Immature natural killer cell (primary cell): ENCODE data around the gene SPRED1. TPM values are rescaled to one million over a fixed set of nuclear protein-coding genes. Genes with fewer than 3 reads are reported as not detected.

Experiments
- DNase-seq, 3 donors: peaks; one replicate each; pipeline ENCODE4 v3.0.0; 2022; ENCODE audit warnings: mixed read lengths in 1 of 3
- H3K27ac Mint-ChIP-seq, 6 donors: one replicate each; pipeline ENCODE4 v1.8.0; 2020; ENCODE audit warnings: mixed read lengths in 6 of 6, mild to moderate bottlenecking in 5 of 6, inconsistent platforms in 4 of 6, moderate library complexity in 3 of 6
- H3K27me3 Mint-ChIP-seq, 3 donors: one replicate each; pipeline ENCODE4 v1.8.0; 2020 to 2021; ENCODE audit warnings: low read depth in 3 of 3, mild to moderate bottlenecking in 3 of 3, mixed read lengths in 3 of 3, moderate library complexity in 3 of 3, inconsistent platforms in 1 of 3
- H3K36me3 Mint-ChIP-seq, 3 donors: one replicate each; pipeline ENCODE4 v1.8.0; 2020; ENCODE audit warnings: mixed read lengths in 3 of 3, inconsistent platforms in 2 of 3, mild to moderate bottlenecking in 2 of 3
- H3K4me1 Mint-ChIP-seq, 2 donors: one replicate each; pipeline ENCODE4 v1.8.0; 2020; ENCODE audit warnings: inconsistent platforms in 2 of 2, mild to moderate bottlenecking in 2 of 2, mixed read lengths in 2 of 2, moderate library complexity in 1 of 2
- H3K4me3 Mint-ChIP-seq, 5 donors: one replicate each; pipeline ENCODE4 v1.8.0; 2020; ENCODE audit warnings: mild to moderate bottlenecking in 5 of 5, mixed read lengths in 5 of 5, inconsistent platforms in 3 of 5, moderate library complexity in 3 of 5
- H3K9me3 Mint-ChIP-seq, 6 donors: one replicate each; pipeline ENCODE4 v1.8.0; 2020; ENCODE audit warnings: mild to moderate bottlenecking in 6 of 6, mixed read lengths in 6 of 6, inconsistent platforms in 4 of 6, moderate library complexity in 3 of 6
- polyA plus RNA-seq, 3 donors: library from polyadenylated mRNA; unstranded; fragments of 300-500 nt; fragmentation: Illumina TruSeq; gene quantifications; one replicate each; pipeline ENCODE4 v1.2.3, GENCODE V29; 2021

The SPRED1 gene
- polyA plus RNA-seq = under 1 TPM in 2 of 3 donors, not detected in 1; 0.10 to 0.99 TPM

- peaks cover 33 to 36% of the 10 kb centered on the region in 2 donors for H3K4me1 Mint-ChIP-seq
- peak within 1 kb of the TSS in 5 of 6 donors; percentile 53 to 88 (median 75) for H3K27ac Mint-ChIP-seq
- H3K9me3 Mint-ChIP-seq = no peaks in the 10 kb centered on the region
- peaks cover 14 to 28% (median 22%) of the 10 kb centered on the region in 3 donors for H3K27me3 Mint-ChIP-seq
- H3K4me3 Mint-ChIP-seq = peak within 1 kb of the TSS; percentile 92 to 95 (median 93)
- DNase-seq = peak in 2 of 3 donors; percentile 14 to 18
- no peaks in the 10 kb centered on the region for H3K36me3 Mint-ChIP-seq
Observed at GRCh38 chr15:38252481-38253350, at the start of gene SPRED1. TSS of gene SPRED1 (plus strand) at chr15:38252836. CDS start at chr15:38253186, 350 bp downstream.

GRCh38 chr15:38205526-38206272, 46.9 kb upstream of the SPRED1 start:
- DNase-seq = no peak
- Mint-ChIP-seq H3K4me1 (no peaks in the 10 kb centered on the region), H3K4me3 (no peak overlapping the region), H3K9me3 (no peaks in the 10 kb centered on the region), H3K36me3 (no peaks in the 10 kb centered on the region), H3K27ac (no peak overlapping the region), H3K27me3 (peaks cover 2 to 6% (median 3%) of the 10 kb centered on the region in 3 donors)

GRCh38 chr15:38207621-38208020, 45.0 kb upstream of the SPRED1 start:
- Mint-ChIP-seq H3K4me3 (no peak overlapping the region), H3K27ac (no peak overlapping the region), H3K4me1 (no peaks in the 10 kb centered on the region), H3K27me3 (peaks cover 2 to 6% (median 4%) of the 10 kb centered on the region in 3 donors), H3K36me3 (no peaks in the 10 kb centered on the region), H3K9me3 (no peaks in the 10 kb centered on the region)
- no peak for DNase-seq

DNA sequence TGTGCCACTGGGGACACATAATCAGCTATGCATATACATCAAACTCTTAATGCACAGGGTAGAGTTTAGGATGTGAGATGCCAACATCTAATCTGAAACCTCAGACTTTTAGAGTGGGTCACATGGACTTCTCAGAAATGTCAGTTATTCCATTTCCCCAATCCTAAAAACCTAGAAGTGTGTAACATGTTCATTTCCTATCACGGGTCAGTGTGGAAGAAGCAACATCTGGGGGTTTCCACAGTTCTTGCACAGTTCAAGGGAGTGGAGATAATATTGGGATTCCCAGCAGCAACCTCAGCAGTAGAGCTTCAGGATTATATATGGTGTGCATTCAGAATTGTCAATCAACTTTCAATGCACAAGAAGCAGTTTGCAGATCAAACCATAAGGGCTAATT, 44.4 kb upstream of the SPRED1 start:
- Mint-ChIP-seq H3K4me3 (no peak overlapping the region), H3K36me3 (no peaks in the 10 kb centered on the region), H3K27ac (no peak overlapping the region), H3K4me1 (no peaks in the 10 kb centered on the region), H3K27me3 (peaks cover 2 to 6% (median 4%) of the 10 kb centered on the region in 3 donors), H3K9me3 (no peaks in the 10 kb centered on the region)
- no peak for DNase-seq

DNA sequence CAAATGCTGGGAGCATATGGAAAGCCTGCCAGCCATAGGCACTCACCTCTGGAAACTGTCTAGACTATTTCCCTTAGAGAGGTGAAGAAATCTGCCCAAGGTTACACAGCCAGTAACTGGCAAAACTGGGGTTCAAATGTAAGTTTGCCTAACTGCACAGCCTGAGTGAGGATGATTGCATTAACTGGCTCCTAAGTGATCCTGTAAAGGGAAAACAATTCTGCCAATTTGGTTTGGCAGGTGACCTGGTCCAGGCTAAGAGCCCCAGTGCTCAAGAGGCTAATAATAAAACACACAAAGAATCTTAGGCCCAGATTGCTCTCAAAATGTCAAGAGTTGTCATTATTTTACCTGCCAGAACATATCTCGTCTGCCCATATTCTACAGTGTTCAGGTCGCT, 43.9 kb upstream of the SPRED1 start:
- DNase-seq = no peak
- peaks cover 2 to 6% (median 4%) of the 10 kb centered on the region in 3 donors for H3K27me3 Mint-ChIP-seq
- no peak overlapping the region for H3K27ac Mint-ChIP-seq
- H3K4me3 Mint-ChIP-seq = no peak overlapping the region
- no peaks in the 10 kb centered on the region for H3K4me1 Mint-ChIP-seq
- H3K36me3 Mint-ChIP-seq = no peaks in the 10 kb centered on the region
- no peaks in the 10 kb centered on the region for H3K9me3 Mint-ChIP-seq

DNA sequence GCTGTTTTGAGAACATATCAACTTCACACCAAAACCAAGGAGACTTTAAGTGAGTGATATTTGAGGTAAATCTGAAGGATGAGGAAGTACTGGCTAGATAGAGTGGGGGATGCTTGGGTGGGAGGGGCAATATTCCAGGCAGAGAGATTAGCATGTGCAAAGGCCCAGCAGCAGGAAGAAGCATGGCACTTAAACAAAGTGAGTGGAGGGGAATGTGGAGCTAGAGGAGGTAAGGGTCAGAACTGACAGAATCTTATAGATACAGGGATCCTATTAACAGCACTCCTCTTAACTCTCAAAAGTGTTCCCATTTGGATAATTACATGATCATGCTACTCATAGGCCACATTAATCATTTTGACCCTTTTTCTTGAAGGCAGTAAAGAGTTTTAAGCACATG, 41.4 kb upstream of the SPRED1 start:
- Mint-ChIP-seq H3K36me3 (no peaks in the 10 kb centered on the region), H3K4me3 (no peak overlapping the region), H3K9me3 (no peaks in the 10 kb centered on the region), H3K27me3 (peaks cover 0 to 4% (median 0%) of the 10 kb centered on the region in 3 donors), H3K27ac (no peak overlapping the region), H3K4me1 (no peaks in the 10 kb centered on the region)
- no peak for DNase-seq

GRCh38 chr15:38211811-38212210, 40.8 kb upstream of the SPRED1 start:
- H3K4me3 Mint-ChIP-seq = no peak overlapping the region

DNA sequence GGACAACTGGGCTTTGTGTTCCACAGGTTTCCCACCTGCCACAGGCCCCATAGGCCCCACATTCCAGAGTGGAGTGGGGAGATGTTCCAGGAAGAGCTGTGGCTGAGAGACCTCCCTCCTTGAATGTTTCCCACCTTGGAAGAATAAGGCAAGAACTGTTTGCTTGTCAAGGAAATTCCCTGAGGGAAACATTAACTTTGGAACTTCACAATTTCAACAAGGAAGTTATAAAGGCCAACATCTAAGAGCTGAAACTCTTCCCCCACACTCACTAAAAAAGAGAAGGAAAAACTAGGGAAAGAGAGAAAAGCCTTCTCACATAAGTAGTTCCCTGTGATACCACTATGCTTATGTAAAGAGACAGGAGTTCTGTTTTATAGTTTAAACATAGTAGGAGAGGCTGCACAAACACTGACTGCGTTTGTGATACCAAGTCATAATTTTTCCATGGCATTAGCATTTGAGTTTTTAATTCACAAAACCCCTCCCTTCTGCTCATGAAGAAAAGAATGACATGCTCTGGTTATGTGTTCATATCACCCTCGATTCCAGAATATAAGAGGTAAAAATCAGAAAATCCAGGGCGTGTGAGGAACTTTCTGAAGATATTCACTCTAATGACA, 39.8 kb upstream of the SPRED1 start:
- Mint-ChIP-seq H3K27me3 (peaks cover 0 to 4% (median 1%) of the 10 kb centered on the region in 3 donors), H3K4me3 (no peak overlapping the region), H3K9me3 (no peaks in the 10 kb centered on the region), H3K4me1 (peaks cover 0 to 2% of the 10 kb centered on the region in 2 donors), H3K36me3 (no peaks in the 10 kb centered on the region), H3K27ac (no peak overlapping the region)
- no peak for DNase-seq

More at GRCh38 chr15:38211811-38212210, 40.8 kb upstream of the SPRED1 start:
- Mint-ChIP-seq H3K27me3 (peaks cover 0 to 4% (median 0%) of the 10 kb centered on the region in 3 donors), H3K36me3 (no peaks in the 10 kb centered on the region), H3K27ac (no peak overlapping the region), H3K9me3 (no peaks in the 10 kb centered on the region), H3K4me1 (no peaks in the 10 kb centered on the region)
- DNase-seq = no peak

- Mint-ChIP-seq H3K36me3 (no peaks in the 10 kb centered on the region), H3K9me3 (no peaks in the 10 kb centered on the region), H3K27ac (no peak overlapping the region), H3K27me3 (peaks cover 0 to 6% (median 4%) of the 10 kb centered on the region in 3 donors), H3K4me1 (peaks cover 0 to 2% of the 10 kb centered on the region in 2 donors), H3K4me3 (no peak overlapping the region)
- no peak for DNase-seq
Observed at GRCh38 chr15:38213356-38213755, 39.3 kb upstream of the SPRED1 start.

DNA sequence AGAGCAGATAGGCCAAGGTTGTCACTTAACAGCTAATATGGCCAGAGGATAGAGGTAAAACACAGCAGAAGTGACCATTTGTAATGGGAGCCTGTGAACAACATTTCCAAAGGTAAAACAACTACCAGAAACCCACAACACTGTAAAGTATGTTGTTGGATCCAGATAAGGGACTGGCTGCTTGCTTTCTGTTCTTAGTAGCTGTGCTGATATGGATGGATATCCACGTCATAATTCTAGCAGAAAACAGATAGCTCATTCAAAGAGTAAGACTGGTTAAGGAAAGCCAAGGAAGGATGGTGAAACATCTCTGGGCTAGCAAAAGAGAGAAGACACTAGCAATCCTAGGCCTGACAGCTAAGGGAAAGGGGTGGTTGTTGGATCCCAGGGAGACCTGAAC, 36.9 kb upstream of the SPRED1 start:
- no peak overlapping the region for H3K4me3 Mint-ChIP-seq
- no peak for DNase-seq
- peaks cover 0 to 9% (median 4%) of the 10 kb centered on the region in 3 donors for H3K27me3 Mint-ChIP-seq
- no peak overlapping the region for H3K27ac Mint-ChIP-seq
- H3K36me3 Mint-ChIP-seq = no peaks in the 10 kb centered on the region
- no peaks in the 10 kb centered on the region for H3K9me3 Mint-ChIP-seq
- peaks cover 0 to 2% of the 10 kb centered on the region in 2 donors for H3K4me1 Mint-ChIP-seq

DNA sequence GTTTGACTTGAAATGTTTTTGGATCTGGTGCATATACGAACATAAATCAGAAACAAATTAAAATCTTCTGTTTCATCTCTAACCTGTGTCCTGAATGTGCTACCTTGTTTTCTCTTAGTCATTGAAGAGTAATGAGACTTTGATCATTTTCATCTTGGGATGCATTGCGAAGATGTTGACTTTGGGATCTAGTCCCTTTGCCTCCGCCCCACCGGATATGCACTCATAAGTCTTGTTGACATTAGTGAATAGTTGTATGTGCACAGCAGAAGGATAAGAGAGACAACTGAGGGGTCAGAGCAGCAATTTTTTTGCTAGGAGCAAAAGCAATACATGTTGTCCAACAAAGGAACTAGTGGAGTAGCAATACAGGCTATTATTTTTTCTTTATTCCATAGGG, 35.9 kb upstream of the SPRED1 start:
- DNase-seq = no peak
- peaks cover 0 to 9% (median 2%) of the 10 kb centered on the region in 3 donors for H3K27me3 Mint-ChIP-seq
- no peak overlapping the region for H3K4me3 Mint-ChIP-seq
- H3K36me3 Mint-ChIP-seq = no peaks in the 10 kb centered on the region
- H3K9me3 Mint-ChIP-seq = no peaks in the 10 kb centered on the region
- peaks cover 0 to 2% of the 10 kb centered on the region in 2 donors for H3K4me1 Mint-ChIP-seq
- H3K27ac Mint-ChIP-seq = no peak overlapping the region

GRCh38 chr15:38217191-38217595, 35.4 kb upstream of the SPRED1 start:
- Mint-ChIP-seq H3K9me3 (no peaks in the 10 kb centered on the region), H3K4me3 (no peak overlapping the region), H3K36me3 (no peaks in the 10 kb centered on the region), H3K27me3 (peaks cover 0 to 9% (median 2%) of the 10 kb centered on the region in 3 donors), H3K4me1 (peaks cover 0 to 2% of the 10 kb centered on the region in 2 donors), H3K27ac (no peak overlapping the region)
- DNase-seq = peak in 1 of 3 donors; percentile 5

GRCh38 chr15:38217788-38218609, 34.6 kb upstream of the SPRED1 start:
- H3K27me3 Mint-ChIP-seq = peaks cover 0 to 9% (median 2%) of the 10 kb centered on the region in 3 donors
- no peak overlapping the region for H3K27ac Mint-ChIP-seq
- H3K4me3 Mint-ChIP-seq = no peak overlapping the region
- no peaks in the 10 kb centered on the region for H3K36me3 Mint-ChIP-seq
- DNase-seq = no peak
- H3K9me3 Mint-ChIP-seq = no peaks in the 10 kb centered on the region
- H3K4me1 Mint-ChIP-seq = peaks cover 0 to 2% of the 10 kb centered on the region in 2 donors
